Stimulated activated naive CD8-positive, alpha-beta T cell treated with anti-CD3 and anti-CD28 coated beads, Interleukin-15, amount 100 ng/mL, for 72 hours (primary cell): Measurements from ENCODE around the gene SIL1.

ENCODE experiments used
- ATAC-seq: fragments of 150-1000 bp; cut with Tn5 transposase; 2 replicates; pipeline ENCODE4 v1.10.0; 2021; ENCODE audit warnings: mild to moderate bottlenecking, moderate library complexity
- DNase-seq, 2 donors: peaks; one replicate each; pipeline ENCODE4 v3.0.0; 2021 to 2022
- H3K27ac Mint-ChIP-seq, 2 donors: one replicate each; pipeline ENCODE4 v1.8.0; 2022; ENCODE audit warnings: mild to moderate bottlenecking in 2 of 2, mixed read lengths in 2 of 2, moderate library complexity in 2 of 2
- H3K27me3 Mint-ChIP-seq: one replicate; pipeline ENCODE4 v1.8.0; 2022; ENCODE audit warnings: mixed read lengths
- H3K4me1 Mint-ChIP-seq: one replicate; pipeline ENCODE4 v1.8.0; 2022; ENCODE audit warnings: mild to moderate bottlenecking, mixed read lengths
- H3K4me3 Mint-ChIP-seq, 2 donors: one replicate each; pipeline ENCODE4 v1.8.0; 2022; ENCODE audit warnings: mild to moderate bottlenecking in 2 of 2, mixed read lengths in 2 of 2, moderate library complexity in 1 of 2
- H3K9me3 Mint-ChIP-seq, 2 donors: one replicate each; pipeline ENCODE4 v1.8.0; 2022; ENCODE audit warnings: mixed read lengths in 2 of 2

Gene SIL1

GRCh38 chr5:138918686-138919085, 279.5 kb downstream of the SIL1 start:
- no peak for ATAC-seq
- Mint-ChIP-seq H3K9me3 (no peaks in the 10 kb centered on the region), H3K4me3 (no peak overlapping the region), H3K27me3 (no peaks in the 10 kb centered on the region), H3K4me1 (no peaks in the 10 kb centered on the region), H3K27ac (no peak overlapping the region)
- DNase-seq, result no peak

- H3K27me3 Mint-ChIP-seq, result no peaks in the 10 kb centered on the region
- ATAC-seq, result no peak
These were observed 283.8 kb downstream of the SIL1 start for GRCh38 chr5:138914338-138914737.

GRCh38 chr5:138913773-138914172, 284.4 kb downstream of the SIL1 start:
- H3K4me3 Mint-ChIP-seq, result no peak overlapping the region
- no peaks in the 10 kb centered on the region for H3K9me3 Mint-ChIP-seq
- no peaks in the 10 kb centered on the region for H3K4me1 Mint-ChIP-seq
- ATAC-seq (no peak), DNase-seq (no peak)
- H3K27ac Mint-ChIP-seq, result no peak overlapping the region
- H3K27me3 Mint-ChIP-seq, result no peaks in the 10 kb centered on the region

More at GRCh38 chr5:138914338-138914737, 283.8 kb downstream of the SIL1 start:
- no peaks in the 10 kb centered on the region for H3K9me3 Mint-ChIP-seq
- H3K4me1 Mint-ChIP-seq, result no peaks in the 10 kb centered on the region
- no peak for DNase-seq
- H3K4me3 Mint-ChIP-seq, result no peak overlapping the region
- H3K27ac Mint-ChIP-seq, result no peak overlapping the region

- H3K9me3 Mint-ChIP-seq, result no peaks in the 10 kb centered on the region
- H3K4me1 Mint-ChIP-seq, result no peaks in the 10 kb centered on the region
- DNase-seq, result no peak
- no peak overlapping the region for H3K4me3 Mint-ChIP-seq
- H3K27me3 Mint-ChIP-seq, result no peaks in the 10 kb centered on the region
- no peak for ATAC-seq
- no peak overlapping the region for H3K27ac Mint-ChIP-seq
These were observed 286.1 kb downstream of the SIL1 start for GRCh38 chr5:138912093-138912492.

GRCh38 chr5:138911441-138911840, 286.7 kb downstream of the SIL1 start:
- ATAC-seq, result no peak
- no peak for DNase-seq
- Mint-ChIP-seq H3K27ac (no peak overlapping the region), H3K4me3 (no peak overlapping the region), H3K4me1 (no peaks in the 10 kb centered on the region), H3K27me3 (no peaks in the 10 kb centered on the region), H3K9me3 (no peaks in the 10 kb centered on the region)

GRCh38 chr5:138910546-138911185, 287.5 kb downstream of the SIL1 start:
- DNase-seq (no peak), ATAC-seq (no peak)
- no peaks in the 10 kb centered on the region for H3K4me1 Mint-ChIP-seq
- no peaks in the 10 kb centered on the region for H3K9me3 Mint-ChIP-seq
- H3K27ac Mint-ChIP-seq, result no peak overlapping the region
- no peak overlapping the region for H3K4me3 Mint-ChIP-seq
- H3K27me3 Mint-ChIP-seq, result no peaks in the 10 kb centered on the region

GRCh38 chr5:138909734-138910133, 288.4 kb downstream of the SIL1 start:
- no peaks in the 10 kb centered on the region for H3K4me1 Mint-ChIP-seq
- ATAC-seq (no peak), DNase-seq (no peak)
- no peak overlapping the region for H3K4me3 Mint-ChIP-seq
- no peaks in the 10 kb centered on the region for H3K9me3 Mint-ChIP-seq
- H3K27me3 Mint-ChIP-seq, result no peaks in the 10 kb centered on the region
- no peak overlapping the region for H3K27ac Mint-ChIP-seq

GRCh38 chr5:138905541-138905940, 292.6 kb downstream of the SIL1 start:
- Mint-ChIP-seq H3K4me3 (no peak overlapping the region), H3K27me3 (peaks cover 10% of the 10 kb centered on the region), H3K9me3 (no peaks in the 10 kb centered on the region), H3K27ac (no peak overlapping the region), H3K4me1 (peaks cover 10% of the 10 kb centered on the region)
- no peak for ATAC-seq
- DNase-seq, result no peak

- Mint-ChIP-seq H3K9me3 (peaks cover 0 to 3% of the 10 kb centered on the region in 2 donors), H3K27me3 (peaks cover 10% of the 10 kb centered on the region), H3K27ac (no peak overlapping the region), H3K4me1 (peaks cover 28% of the 10 kb centered on the region), H3K4me3 (no peak overlapping the region)
- ATAC-seq (no peak), DNase-seq (no peak)
These were observed 294.9 kb downstream of the SIL1 start for GRCh38 chr5:138903130-138903775.

GRCh38 chr5:138901716-138902115, 296.5 kb downstream of the SIL1 start:
- H3K27ac Mint-ChIP-seq, result no peak overlapping the region

GRCh38 chr5:138900281-138900965, 297.7 kb downstream of the SIL1 start:
- H3K27me3 Mint-ChIP-seq, result peaks cover 10% of the 10 kb centered on the region
- DNase-seq (no peak), ATAC-seq (no peak)
- H3K27ac Mint-ChIP-seq, result no peak overlapping the region
- no peak overlapping the region for H3K4me3 Mint-ChIP-seq
- peaks cover 34% of the 10 kb centered on the region for H3K4me1 Mint-ChIP-seq
- H3K9me3 Mint-ChIP-seq, result peaks cover 0 to 3% of the 10 kb centered on the region in 2 donors

More at GRCh38 chr5:138901716-138902115, 296.5 kb downstream of the SIL1 start:
- peaks cover 0 to 3% of the 10 kb centered on the region in 2 donors for H3K9me3 Mint-ChIP-seq
- peaks cover 28% of the 10 kb centered on the region for H3K4me1 Mint-ChIP-seq
- ATAC-seq, result no peak
- DNase-seq, result no peak
- peaks cover 10% of the 10 kb centered on the region for H3K27me3 Mint-ChIP-seq
- no peak overlapping the region for H3K4me3 Mint-ChIP-seq

- DNase-seq (no peak), ATAC-seq (no peak)
- Mint-ChIP-seq H3K27me3 (peaks cover 18% of the 10 kb centered on the region), H3K9me3 (peaks cover 0 to 3% of the 10 kb centered on the region in 2 donors), H3K4me1 (peaks cover 34% of the 10 kb centered on the region), H3K27ac (no peak overlapping the region), H3K4me3 (no peak overlapping the region)
These were observed 299.4 kb downstream of the SIL1 start for GRCh38 chr5:138898742-138899141.

- ATAC-seq (no peak), DNase-seq (no peak)
- peaks cover 18% of the 10 kb centered on the region for H3K27me3 Mint-ChIP-seq
- no peak overlapping the region for H3K4me3 Mint-ChIP-seq
- H3K4me1 Mint-ChIP-seq, result peaks cover 34% of the 10 kb centered on the region
- H3K27ac Mint-ChIP-seq, result no peak overlapping the region
- H3K9me3 Mint-ChIP-seq, result peaks cover 0 to 3% of the 10 kb centered on the region in 2 donors
These were observed 299.9 kb downstream of the SIL1 start for GRCh38 chr5:138898299-138898698.
